Liver (tissue), 9 donors: ENCODE data around the gene SYNJ2. TPM values are rescaled to one million over a fixed set of nuclear protein-coding genes. Genes with fewer than 3 reads are reported as not detected.

Source experiments
- DNase-seq: peaks from one replicate; pipeline ENCODE4 v3.0.0-alpha.2; 2017; ENCODE audit warnings: low spot score
- H3K27ac ChIP-seq, 2 donors: one replicate each; pipeline ENCODE4 v1.7.0; 2013; ENCODE audit warnings: inconsistent platforms in 2 of 2, low read length in 2 of 2, control low read depth in 1 of 2, low read depth in 1 of 2, mild to moderate bottlenecking in 1 of 2
- H3K27me3 ChIP-seq, 4 donors: one replicate each; pipeline versions ENCODE4 v1.6.1 to v1.7.0; 2013; ENCODE audit warnings: low read length in 3 of 4, inconsistent platforms in 1 of 4, mild to moderate bottlenecking in 1 of 4, moderate library complexity in 1 of 4; ENCODE audit not compliant: control insufficient read depth in 4 of 4, insufficient read depth in 4 of 4
- H3K36me3 ChIP-seq, 4 donors: one replicate each; pipeline versions ENCODE4 v1.6.1 to v1.7.0; 2013; ENCODE audit warnings: low read length in 3 of 4, mild to moderate bottlenecking in 3 of 4, low read depth in 1 of 4, moderate library complexity in 1 of 4; ENCODE audit not compliant: control insufficient read depth in 4 of 4, insufficient read depth in 3 of 4
- H3K4me1 ChIP-seq, 4 donors: one replicate each; pipeline versions ENCODE4 v1.6.1 to v1.7.0; 2013; ENCODE audit warnings: low read length in 3 of 4, mild to moderate bottlenecking in 3 of 4, moderate library complexity in 1 of 4; ENCODE audit not compliant: control insufficient read depth in 4 of 4, insufficient read depth in 4 of 4
- H3K4me3 ChIP-seq, 3 donors: one replicate each; pipeline versions ENCODE4 v1.6.1 to v1.7.0; 2013; ENCODE audit warnings: low read length in 3 of 3, control low read depth in 1 of 3, low read depth in 1 of 3, mild to moderate bottlenecking in 1 of 3
- H3K9ac ChIP-seq, 2 donors: one replicate each; pipeline ENCODE4 v1.7.0; 2013; ENCODE audit warnings: low read length in 2 of 2, mild to moderate bottlenecking in 2 of 2, moderate library complexity in 2 of 2, control low read depth in 1 of 2, low read depth in 1 of 2
- H3K9me3 ChIP-seq, 4 donors: one replicate each; pipeline versions ENCODE4 v1.6.1 to v1.7.0; 2013; ENCODE audit warnings: low read length in 3 of 4; ENCODE audit not compliant: control insufficient read depth in 4 of 4
- EGR1 ChIP-seq, 2 donors: IDR thresholded peaks; 2 replicates each; pipeline ENCODE4 v1.6.1; 2016 to 2018; ENCODE audit warnings: antibody characterized with exemption in 2 of 2, low read depth in 2 of 2
- FOXA2 ChIP-seq: IDR thresholded peaks from 2 replicates; pipeline ENCODE4 v1.6.1; 2016; ENCODE audit warnings: antibody characterized with exemption
- HNF4G ChIP-seq: IDR thresholded peaks from 2 replicates; pipeline ENCODE4 v1.6.1; 2016; ENCODE audit warnings: antibody characterized with exemption
- JUND ChIP-seq, 2 donors: IDR thresholded peaks; 2 replicates each; pipeline ENCODE4 v1.6.1; 2016; ENCODE audit warnings: antibody characterized with exemption in 2 of 2
- NR2F2 ChIP-seq: IDR thresholded peaks from 2 replicates; pipeline ENCODE4 v1.6.1; 2016; ENCODE audit warnings: antibody characterized with exemption
- SP1 ChIP-seq: IDR thresholded peaks from 2 replicates; pipeline ENCODE4 v1.6.1; 2018; ENCODE audit warnings: antibody characterized with exemption, mild to moderate bottlenecking
- whole genome bisulfite sequencing: extraction: QIAGEN DNeasy Blood & Tissue Kit; methylation state at CpG from one replicate; pipeline ENCODE4 v1.1.7; 2013; 5-methylcytosine and 5-hydroxymethylcytosine counted together
- polyA plus RNA-seq, 2 donors: library from polyadenylated mRNA; stranded (reverse) in 1 of 2; unstranded in 1 of 2; fragments of 200-250 nt in 1 of 2; fragments of >200 nt in 1 of 2; fragmentation: Nextera tagmentation in 1 of 2; extraction: Ambion mirVana in 1 of 2; gene quantifications; one replicate each; pipeline versions ENCODE4 v1.2.1 to v1.2.3, GENCODE V29; 2013 to 2015
- total RNA-seq, 2 donors: library from RNA; depleted of rRNA; stranded (reverse); fragments of >200 nt; gene quantifications; one replicate each; pipeline ENCODE4 v1.2.3, GENCODE V29; 2014
- TF ChIP-seq, protein P1 (sequence below): IDR thresholded peaks from 2 replicates; pipeline ENCODE4 v1.6.1; 2016; ENCODE audit warnings: antibody characterized with exemption, mild to moderate bottlenecking
- TF ChIP-seq, protein P2 (sequence below): IDR thresholded peaks from 2 replicates; pipeline ENCODE4 v1.6.1; 2016; ENCODE audit warnings: antibody characterized with exemption
- donor health status: healthy.
- donor health status: healthy.
- donor health status: healthy.
- donor health status: healthy.
- donor health status: healthy.

Gene SYNJ2
- total and polyA plus RNA-seq, 4 donors = 2.4 to 8.9 (median 3.2) TPM

DNA sequence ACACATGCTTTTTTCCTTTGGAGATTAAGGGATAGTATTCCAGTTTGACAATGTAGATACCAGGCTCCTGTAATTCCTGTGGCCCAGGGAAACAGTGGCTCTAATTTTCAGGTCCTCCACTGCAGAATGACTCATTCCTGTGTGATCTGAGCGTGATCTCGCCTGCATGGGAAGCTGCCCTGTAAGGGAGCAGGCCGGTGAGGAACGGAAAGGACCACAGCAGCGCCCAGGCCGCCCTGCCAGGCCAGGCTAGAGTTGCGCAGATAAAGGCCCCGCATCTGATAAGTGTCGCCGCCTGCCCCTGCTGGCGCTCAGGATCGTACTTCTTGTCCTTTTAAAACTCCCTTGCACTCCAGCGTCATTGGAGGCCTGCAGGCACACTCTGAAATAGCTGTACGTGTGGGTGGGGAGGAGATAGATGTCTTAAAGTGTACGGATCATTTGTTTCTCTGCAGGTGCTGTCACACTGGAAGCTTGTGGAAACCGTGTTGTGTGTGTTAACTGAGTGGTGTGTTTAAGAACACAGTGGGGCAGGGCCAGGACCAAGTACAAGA, 60.7 kb downstream of the SYNJ2 start:
- H3K27ac ChIP-seq = no peak overlapping the region
- no peaks in the 10 kb centered on the region for H3K27me3 ChIP-seq
- no peak overlapping the region for H3K9ac ChIP-seq
- peaks cover 0 to 5% (median 4%) of the 10 kb centered on the region in 4 donors for H3K4me1 ChIP-seq
- no peaks in the 10 kb centered on the region for H3K9me3 ChIP-seq
- H3K4me3 ChIP-seq = no peak overlapping the region
- no peak for TF ChIP-seq HNF4G
- no peak for TF ChIP-seq FOXA2
- no peak for TF ChIP-seq EGR1 (IDR thresholded peaks at IDR 0.05; ENCODE audit: low read depth in 2 of 2)
- TF ChIP-seq, protein P1, sequence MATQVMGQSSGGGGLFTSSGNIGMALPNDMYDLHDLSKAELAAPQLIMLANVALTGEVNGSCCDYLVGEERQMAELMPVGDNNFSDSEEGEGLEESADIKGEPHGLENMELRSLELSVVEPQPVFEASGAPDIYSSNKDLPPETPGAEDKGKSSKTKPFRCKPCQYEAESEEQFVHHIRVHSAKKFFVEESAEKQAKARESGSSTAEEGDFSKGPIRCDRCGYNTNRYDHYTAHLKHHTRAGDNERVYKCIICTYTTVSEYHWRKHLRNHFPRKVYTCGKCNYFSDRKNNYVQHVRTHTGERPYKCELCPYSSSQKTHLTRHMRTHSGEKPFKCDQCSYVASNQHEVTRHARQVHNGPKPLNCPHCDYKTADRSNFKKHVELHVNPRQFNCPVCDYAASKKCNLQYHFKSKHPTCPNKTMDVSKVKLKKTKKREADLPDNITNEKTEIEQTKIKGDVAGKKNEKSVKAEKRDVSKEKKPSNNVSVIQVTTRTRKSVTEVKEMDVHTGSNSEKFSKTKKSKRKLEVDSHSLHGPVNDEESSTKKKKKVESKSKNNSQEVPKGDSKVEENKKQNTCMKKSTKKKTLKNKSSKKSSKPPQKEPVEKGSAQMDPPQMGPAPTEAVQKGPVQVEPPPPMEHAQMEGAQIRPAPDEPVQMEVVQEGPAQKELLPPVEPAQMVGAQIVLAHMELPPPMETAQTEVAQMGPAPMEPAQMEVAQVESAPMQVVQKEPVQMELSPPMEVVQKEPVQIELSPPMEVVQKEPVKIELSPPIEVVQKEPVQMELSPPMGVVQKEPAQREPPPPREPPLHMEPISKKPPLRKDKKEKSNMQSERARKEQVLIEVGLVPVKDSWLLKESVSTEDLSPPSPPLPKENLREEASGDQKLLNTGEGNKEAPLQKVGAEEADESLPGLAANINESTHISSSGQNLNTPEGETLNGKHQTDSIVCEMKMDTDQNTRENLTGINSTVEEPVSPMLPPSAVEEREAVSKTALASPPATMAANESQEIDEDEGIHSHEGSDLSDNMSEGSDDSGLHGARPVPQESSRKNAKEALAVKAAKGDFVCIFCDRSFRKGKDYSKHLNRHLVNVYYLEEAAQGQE = no peak
- TF ChIP-seq JUND (IDR thresholded peaks at IDR 0.05) = no peak
- peaks cover 0 to 3% (median 2%) of the 10 kb centered on the region in 4 donors for H3K36me3 ChIP-seq
- 92% methylated on average over 16 of the region's 16 CpGs for WGBS
- no peak for DNase-seq

DNA sequence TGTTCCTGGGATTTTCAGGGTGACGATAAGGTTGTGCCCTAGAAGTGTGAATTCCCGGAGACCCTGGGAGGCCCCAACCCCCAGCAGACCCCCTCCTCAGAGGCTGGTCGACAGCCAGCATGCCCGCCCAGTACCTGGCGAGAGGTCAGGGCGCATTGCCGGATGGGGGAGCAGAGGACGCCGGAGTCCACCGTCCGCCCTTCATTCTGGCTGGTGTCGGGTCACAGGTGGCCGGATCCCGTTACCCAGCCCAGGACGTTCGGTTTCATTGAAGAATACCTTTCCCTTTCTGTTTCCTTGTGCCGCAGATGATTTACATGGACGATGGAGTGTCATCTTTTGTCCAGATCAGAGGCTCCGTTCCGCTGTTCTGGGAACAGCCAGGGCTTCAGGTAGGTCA, 61.3 kb downstream of the SYNJ2 start:
- Histone ChIP-seq H3K27me3 (no peaks in the 10 kb centered on the region), H3K27ac (no peak overlapping the region), H3K9me3 (no peaks in the 10 kb centered on the region), H3K4me1 (peaks cover 0 to 5% (median 4%) of the 10 kb centered on the region in 4 donors), H3K4me3 (no peak overlapping the region), H3K9ac (no peak overlapping the region), H3K36me3 (peaks cover 0 to 3% (median 2%) of the 10 kb centered on the region in 4 donors)
- no peak for TF ChIP-seq SP1
- TF ChIP-seq NR2F2 = no peak
- TF ChIP-seq, protein P2, sequence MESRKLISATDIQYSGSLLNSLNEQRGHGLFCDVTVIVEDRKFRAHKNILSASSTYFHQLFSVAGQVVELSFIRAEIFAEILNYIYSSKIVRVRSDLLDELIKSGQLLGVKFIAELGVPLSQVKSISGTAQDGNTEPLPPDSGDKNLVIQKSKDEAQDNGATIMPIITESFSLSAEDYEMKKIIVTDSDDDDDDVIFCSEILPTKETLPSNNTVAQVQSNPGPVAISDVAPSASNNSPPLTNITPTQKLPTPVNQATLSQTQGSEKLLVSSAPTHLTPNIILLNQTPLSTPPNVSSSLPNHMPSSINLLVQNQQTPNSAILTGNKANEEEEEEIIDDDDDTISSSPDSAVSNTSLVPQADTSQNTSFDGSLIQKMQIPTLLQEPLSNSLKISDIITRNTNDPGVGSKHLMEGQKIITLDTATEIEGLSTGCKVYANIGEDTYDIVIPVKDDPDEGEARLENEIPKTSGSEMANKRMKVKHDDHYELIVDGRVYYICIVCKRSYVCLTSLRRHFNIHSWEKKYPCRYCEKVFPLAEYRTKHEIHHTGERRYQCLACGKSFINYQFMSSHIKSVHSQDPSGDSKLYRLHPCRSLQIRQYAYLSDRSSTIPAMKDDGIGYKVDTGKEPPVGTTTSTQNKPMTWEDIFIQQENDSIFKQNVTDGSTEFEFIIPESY = no peak
- TF ChIP-seq FOXA2 = no peak
- TF ChIP-seq EGR1 (IDR thresholded peaks at IDR 0.05; ENCODE audit: low read depth in 2 of 2) = no peak
- TF ChIP-seq, protein P1 = no peak
- whole genome bisulfite sequencing = 95% methylated on average over 20 of the region's 20 CpGs
- no peak for DNase-seq
